Subcutaneous abdominal adipose tissue (tissue), 5 donors: ENCODE data around the gene GMPPA.

Source experiments
- H3K27ac ChIP-seq: one replicate; pipeline ENCODE4 v1.7.0; 2013; ENCODE audit warnings: low read depth, mild to moderate bottlenecking, inconsistent platforms, low read length, moderate library complexity
- H3K27me3 ChIP-seq, 5 donors: one replicate each; pipeline ENCODE4 v1.7.0; 2013; ENCODE audit warnings: low read length in 5 of 5, inconsistent platforms in 1 of 5; ENCODE audit not compliant: control insufficient read depth in 5 of 5, insufficient read depth in 4 of 5
- H3K36me3 ChIP-seq, 5 donors: one replicate each; pipeline ENCODE4 v1.7.0; 2013; ENCODE audit warnings: low read length in 5 of 5; ENCODE audit not compliant: control insufficient read depth in 5 of 5, insufficient read depth in 5 of 5
- H3K4me1 ChIP-seq, 5 donors: one replicate each; pipeline ENCODE4 v1.7.0; 2013; ENCODE audit warnings: low read length in 5 of 5, mild to moderate bottlenecking in 3 of 5, moderate library complexity in 1 of 5; ENCODE audit not compliant: control insufficient read depth in 5 of 5, insufficient read depth in 5 of 5
- H3K4me3 ChIP-seq, 5 donors: one replicate each; pipeline ENCODE4 v1.7.0; 2013; ENCODE audit warnings: low read length in 5 of 5, low read depth in 1 of 5
- H3K9ac ChIP-seq, 5 donors: one replicate each; pipeline ENCODE4 v1.7.0; 2013; ENCODE audit warnings: low read length in 5 of 5, mild to moderate bottlenecking in 4 of 5, moderate library complexity in 3 of 5
- H3K9me3 ChIP-seq, 5 donors: one replicate each; pipeline ENCODE4 v1.7.0; 2013; ENCODE audit warnings: low read length in 5 of 5; ENCODE audit not compliant: control insufficient read depth in 5 of 5
- donor health status: healthy.
- donor health status: healthy.
- donor health status: healthy.
- donor health status: healthy.
- donor health status: healthy.

Gene GMPPA

DNA sequence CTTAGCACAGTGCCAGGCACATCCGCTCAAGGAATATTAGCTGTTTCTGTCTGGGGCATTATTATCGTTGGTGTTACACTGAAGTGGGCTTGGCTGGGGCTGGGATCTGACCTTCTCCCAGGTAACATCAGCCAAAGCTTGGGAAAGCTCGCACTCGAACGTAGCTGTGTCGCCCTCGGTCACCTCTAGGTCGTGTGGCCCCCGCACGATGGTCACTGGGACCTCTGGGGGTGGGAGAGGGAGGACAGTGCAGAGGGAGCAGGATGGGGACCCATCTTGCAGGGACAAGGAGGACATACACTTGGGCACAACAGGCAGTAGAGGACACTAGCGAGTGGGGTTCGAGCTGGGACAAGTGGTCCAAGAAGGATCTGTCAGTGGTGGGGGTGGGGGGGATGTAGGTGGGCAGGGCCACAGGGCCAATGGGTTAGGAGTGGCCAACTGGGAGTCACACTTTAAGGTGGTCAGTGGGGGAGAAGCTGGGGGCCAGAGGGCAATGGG is 54.8 kb downstream of the GMPPA start:
- Histone ChIP-seq H3K36me3 (peaks cover 0 to 11% (median 6%) of the 10 kb centered on the region in 5 donors), H3K4me3 (peak overlapping the region in 1 of 5 donors; percentile 63), H3K27ac (no peak overlapping the region), H3K9ac (no peak overlapping the region), H3K27me3 (peaks cover 0 to 33% (median 24%) of the 10 kb centered on the region in 5 donors), H3K4me1 (peaks cover 0 to 19% (median 16%) of the 10 kb centered on the region in 5 donors), H3K9me3 (no peaks in the 10 kb centered on the region)

DNA sequence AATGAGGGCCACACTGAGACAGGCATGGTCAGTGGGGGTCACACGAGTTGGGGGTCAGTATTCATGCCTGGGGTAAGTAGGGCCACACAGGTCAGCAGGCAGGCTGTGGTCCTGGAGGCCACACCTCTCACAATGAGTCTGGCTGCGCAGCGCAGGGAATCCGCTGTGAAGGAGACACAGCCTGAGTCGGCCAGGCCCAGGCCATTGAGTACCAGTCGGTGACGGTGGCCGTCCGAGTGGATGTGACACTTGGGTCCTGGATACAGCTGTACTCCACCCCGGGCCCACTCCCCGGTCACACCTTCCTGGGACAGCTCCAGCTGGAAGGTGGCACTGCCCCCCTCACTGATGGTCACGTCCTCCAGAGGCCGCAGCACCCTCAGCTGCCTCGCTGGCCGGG is 55.7 kb downstream of the GMPPA start:
- Histone ChIP-seq H3K27ac (no peak overlapping the region), H3K9me3 (no peaks in the 10 kb centered on the region), H3K9ac (no peak overlapping the region), H3K27me3 (peaks cover 0 to 33% (median 24%) of the 10 kb centered on the region in 5 donors), H3K4me1 (peaks cover 0 to 19% (median 16%) of the 10 kb centered on the region in 5 donors), H3K4me3 (no peak overlapping the region), H3K36me3 (peaks cover 0 to 11% (median 6%) of the 10 kb centered on the region in 5 donors)

- H3K27ac ChIP-seq: no peak overlapping the region
- H3K27me3 ChIP-seq: peaks cover 0 to 25% (median 21%) of the 10 kb centered on the region in 5 donors
- peaks cover 0 to 19% (median 16%) of the 10 kb centered on the region in 5 donors for H3K4me1 ChIP-seq
- no peaks in the 10 kb centered on the region for H3K9me3 ChIP-seq
- H3K36me3 ChIP-seq: peaks cover 0 to 11% (median 6%) of the 10 kb centered on the region in 5 donors
- no peak overlapping the region for H3K9ac ChIP-seq
- H3K4me3 ChIP-seq: no peak overlapping the region
These were observed 57.3 kb downstream of the GMPPA start for GRCh38 chr2:219555956-219556355.

DNA sequence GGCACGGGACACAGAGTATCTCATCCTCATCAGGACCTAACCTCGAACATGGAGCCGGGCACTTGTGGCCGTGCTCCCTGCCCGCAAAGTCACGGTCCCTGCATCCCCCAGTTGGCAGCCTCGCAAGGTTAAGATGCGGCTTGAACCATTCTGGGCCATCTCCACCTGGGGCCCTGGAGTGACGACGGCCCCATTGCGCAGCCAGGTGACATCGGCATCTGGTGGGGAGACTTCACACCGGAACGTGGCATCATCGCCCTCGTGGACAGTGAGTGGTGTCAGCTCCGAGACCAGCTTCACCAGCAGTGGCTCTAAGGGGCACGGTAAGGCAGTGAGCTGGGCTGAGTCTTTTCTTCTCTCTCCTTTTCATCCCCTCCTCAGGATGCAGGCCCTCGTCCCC is 57.7 kb downstream of the GMPPA start:
- peaks cover 0 to 11% (median 6%) of the 10 kb centered on the region in 5 donors for H3K36me3 ChIP-seq
- H3K27me3 ChIP-seq: peaks cover 0 to 23% (median 19%) of the 10 kb centered on the region in 5 donors

More for the DNA sequence above, 57.7 kb downstream of the GMPPA start:
- no peak overlapping the region for H3K27ac ChIP-seq
- no peak overlapping the region for H3K4me3 ChIP-seq
- no peaks in the 10 kb centered on the region for H3K9me3 ChIP-seq
- H3K9ac ChIP-seq: no peak overlapping the region
- H3K4me1 ChIP-seq: peaks cover 0 to 18% (median 16%) of the 10 kb centered on the region in 5 donors
